Measurements from ENCODE around the gene ENAH.

The ENAH gene

DNA sequence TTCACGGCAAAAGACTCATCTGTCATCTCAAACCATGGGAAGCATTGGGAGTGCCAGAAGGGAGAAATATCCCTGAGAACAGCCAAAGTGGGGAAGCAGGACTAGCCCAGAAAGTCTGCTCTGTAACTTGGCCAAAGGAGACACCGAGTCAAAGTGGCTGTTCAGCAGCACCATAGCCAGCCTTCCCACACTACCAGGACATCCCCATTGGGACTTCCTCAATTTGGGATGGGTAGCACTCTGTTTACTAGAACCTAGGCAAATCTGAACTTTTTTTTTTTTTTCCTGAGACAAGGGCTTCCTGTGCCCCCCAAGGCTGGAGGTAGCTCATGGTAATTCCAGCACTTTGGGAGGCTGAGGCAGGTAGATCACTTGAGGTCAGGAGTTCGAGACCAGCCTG, 93.0 kb downstream of the ENAH start:
- no peak for DNase-seq (ENCODE audit: low read depth)

- DNase-seq (ENCODE audit: low read depth): no peak
Measured at GRCh38 chr1:225559326-225559725, 93.6 kb downstream of the ENAH start.

DNA sequence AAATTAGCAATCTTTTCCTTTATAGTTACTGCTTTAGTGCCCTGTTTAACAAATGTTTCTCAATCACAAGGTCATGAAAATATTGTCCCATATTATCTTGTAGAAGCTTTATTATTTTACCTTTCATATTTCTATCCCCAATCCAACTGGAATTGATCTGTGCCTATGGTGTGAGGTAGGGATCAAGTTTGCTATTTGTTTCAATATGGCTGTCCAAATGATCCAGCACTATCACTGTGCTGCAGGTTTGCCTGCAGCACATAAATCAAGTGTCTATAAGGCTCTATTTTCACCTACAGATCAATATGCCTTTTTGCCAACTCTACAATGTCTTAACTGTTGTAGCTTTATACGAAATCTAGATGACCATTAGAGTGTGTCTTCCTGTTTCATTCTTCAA, 96.2 kb downstream of the ENAH start:
- DNase-seq (ENCODE audit: low read depth): no peak

GRCh38 chr1:225555821-225556220, 97.1 kb downstream of the ENAH start:
- DNase-seq (ENCODE audit: low read depth): no peak

DNA sequence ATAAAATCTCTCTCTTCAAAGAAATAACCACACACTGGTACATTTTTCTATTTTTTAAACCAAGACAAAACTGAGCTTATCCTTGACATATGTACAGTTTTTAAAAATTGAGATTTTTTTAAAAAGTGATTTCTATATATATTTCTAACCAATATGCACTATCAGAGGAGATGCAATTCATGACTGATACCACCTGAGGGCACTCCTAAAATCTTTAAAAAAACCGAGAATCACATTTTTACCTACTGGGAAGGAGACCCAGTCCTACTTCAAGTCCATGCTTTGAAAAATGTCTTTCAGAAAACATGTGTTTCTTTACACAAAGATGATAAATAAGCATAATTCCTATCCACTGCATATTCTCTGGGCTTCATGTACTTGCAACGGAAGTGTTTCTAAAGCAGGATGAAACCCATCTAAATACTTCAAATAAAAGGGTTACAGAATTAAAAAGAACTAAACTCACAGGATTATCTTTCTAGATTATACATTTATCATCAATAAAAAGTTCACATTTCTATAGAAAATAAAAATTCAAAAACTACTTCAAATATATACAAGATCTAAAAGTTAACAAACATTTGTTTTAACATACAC, 98.6 kb downstream of the ENAH start:
- DNase-seq (ENCODE audit: low read depth): no peak

- no peak for DNase-seq (ENCODE audit: low read depth)
Measured at GRCh38 chr1:225549821-225550220, 103.1 kb downstream of the ENAH start.

DNA sequence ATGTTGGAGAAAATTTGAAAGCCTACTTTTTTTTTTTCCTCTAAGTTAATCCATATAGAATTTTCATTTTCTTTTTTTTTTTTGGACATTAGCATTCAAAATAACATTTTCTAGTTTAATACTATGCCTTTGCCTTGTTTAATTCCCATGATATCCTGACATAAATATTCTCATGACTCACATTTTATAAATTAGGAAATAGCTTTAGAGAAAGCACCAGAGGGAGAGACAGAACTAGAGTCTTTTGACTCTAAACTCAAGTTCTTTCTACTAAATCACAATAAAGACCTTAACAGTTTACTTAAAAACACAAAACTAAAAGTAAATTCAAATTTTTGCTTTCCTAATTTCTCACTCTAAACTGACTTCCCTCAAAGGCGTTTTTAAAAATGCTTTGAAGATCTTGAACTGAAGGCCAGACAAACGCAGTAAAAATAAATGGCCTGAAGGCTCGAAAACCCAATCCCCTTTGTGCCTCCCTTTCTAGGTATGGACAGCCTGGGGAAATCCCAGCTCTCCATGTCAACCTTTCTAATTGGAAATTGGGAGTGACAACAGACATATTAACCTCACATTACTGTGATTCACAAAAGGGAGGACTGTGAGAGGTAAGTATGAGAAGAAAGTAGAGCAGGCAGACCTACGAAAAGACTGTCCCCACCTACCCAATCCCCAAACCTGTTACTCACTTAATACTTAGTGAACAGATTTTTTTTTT, 104.6 kb downstream of the ENAH start:
- DNase-seq (ENCODE audit: low read depth): no peak

- DNase-seq (ENCODE audit: low read depth): no peak
Measured at GRCh38 chr1:225545649-225546048, 107.3 kb downstream of the ENAH start.

DNA sequence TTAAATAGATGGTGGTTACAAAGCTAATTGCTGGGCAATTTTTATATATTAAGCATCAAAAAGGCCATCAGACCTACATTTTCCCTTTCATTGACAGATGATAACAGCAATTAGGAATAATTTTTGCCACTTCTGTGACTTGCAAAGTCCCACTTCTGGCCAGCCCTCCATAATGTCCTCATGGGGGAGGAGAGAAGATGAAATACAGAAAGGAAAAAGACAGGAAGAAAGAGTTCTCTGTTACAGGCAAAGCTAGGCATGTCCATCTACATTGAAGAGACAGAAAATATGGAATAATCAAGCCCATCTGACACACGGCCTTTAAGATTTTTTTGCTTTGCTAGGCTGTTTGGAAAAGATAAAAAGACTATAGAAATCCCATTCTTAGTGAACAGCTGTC, 108.0 kb downstream of the ENAH start:
- DNase-seq (ENCODE audit: low read depth): no peak

DNA sequence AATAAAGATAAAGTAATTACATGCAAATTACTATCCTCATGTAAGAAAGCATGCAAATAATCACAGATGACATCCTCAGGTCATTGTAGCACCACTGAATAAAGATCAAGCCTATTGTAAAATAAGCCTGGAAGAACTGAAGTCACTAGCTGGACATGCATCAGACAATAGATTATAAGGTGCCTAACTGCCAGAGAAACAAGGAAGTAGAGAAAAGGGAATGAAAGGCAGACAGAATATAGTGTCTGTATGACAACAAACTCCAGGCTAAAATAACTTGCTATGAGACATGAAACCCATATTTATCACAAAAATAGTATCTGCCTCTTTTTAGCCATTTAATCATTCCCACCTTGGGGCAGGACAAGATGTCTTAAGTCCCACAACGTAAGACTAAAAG, 108.7 kb downstream of the ENAH start:
- no peak for DNase-seq (ENCODE audit: low read depth)

DNA sequence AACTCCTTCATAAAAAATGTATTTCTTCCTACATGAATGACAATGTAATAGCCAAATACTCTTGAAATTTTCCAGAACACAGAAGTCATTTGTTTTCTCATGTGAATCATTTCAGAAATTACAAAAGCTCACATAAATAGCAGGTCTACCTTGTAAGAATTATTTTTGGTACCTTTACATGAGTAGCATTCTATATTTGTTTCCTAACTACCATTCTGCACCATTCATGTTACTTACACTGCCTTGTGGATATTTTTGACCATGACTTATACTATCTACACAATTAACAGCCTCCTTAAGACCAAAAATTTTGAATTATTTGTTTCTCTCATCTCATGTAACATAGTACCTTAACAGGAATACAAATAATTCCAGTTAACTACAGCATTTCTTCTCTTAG, 109.6 kb downstream of the ENAH start:
- no peak for DNase-seq (ENCODE audit: low read depth)

DNA sequence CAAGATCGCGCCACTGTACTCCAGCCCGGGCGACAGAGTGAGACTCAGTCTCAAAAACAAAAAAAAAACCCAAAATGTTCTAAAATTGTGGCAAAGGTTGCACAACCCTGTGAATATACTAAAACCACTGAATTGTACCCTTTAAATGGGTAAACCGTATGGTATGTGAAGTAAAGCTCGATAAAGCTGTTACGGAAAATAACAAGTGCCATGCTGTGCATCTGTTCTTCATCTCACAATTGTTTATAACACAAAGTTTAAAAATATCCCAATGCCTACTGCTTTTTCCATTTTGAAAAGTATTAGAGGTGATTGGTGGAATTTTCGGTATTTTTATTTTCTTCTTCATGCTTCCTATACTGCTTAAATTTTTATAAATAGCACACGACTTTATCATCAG, 111.5 kb downstream of the ENAH start:
- no peak for DNase-seq (ENCODE audit: low read depth)

DNA sequence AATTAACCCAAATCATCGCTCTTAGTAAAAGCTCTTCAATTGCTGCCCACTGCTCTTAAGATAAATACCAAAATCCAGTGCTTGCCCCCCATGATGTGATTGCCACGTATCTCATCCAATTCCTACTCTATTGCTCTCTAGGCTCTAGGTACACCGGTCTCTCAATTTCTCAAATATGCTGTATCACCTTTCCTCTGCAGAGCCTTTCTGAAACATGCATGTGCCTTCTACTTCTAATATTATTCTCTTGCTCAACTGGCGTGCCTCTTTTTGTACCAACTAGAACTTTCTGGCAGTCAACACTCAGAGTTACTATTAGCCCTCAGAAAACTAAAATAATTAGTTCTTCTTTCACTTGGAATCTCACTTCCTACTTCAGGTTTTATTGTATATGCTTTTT, 113.3 kb downstream of the ENAH start:
- DNase-seq (ENCODE audit: low read depth): no peak

GRCh38 chr1:225539069-225539468, 113.9 kb downstream of the ENAH start:
- no peak for DNase-seq (ENCODE audit: low read depth)

- no peak for DNase-seq (ENCODE audit: low read depth)
Measured at GRCh38 chr1:225537554-225538251, 115.2 kb downstream of the ENAH start.

DNA sequence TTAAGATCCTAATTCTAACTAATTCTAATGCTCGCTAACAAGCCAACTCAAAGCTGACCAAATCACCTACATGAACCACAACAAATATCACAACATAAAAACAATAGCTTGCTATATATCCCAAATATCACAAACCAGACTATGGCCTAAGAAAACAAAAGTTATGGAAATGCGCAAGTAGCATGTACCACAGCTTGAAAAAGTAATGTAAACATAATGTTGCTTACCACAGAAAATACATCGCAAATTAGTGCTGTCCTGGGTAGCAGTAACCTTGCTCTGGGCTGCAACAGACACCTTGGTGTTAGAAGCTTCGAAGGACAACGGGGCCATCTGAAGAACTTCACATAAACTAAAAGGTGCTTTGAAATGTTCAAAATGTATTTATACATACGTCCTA, 117.6 kb downstream of the ENAH start:
- DNase-seq (ENCODE audit: low read depth): no peak

GRCh38 chr1:225534772-225535171, 118.2 kb downstream of the ENAH start:
- DNase-seq (ENCODE audit: low read depth): no peak

DNA sequence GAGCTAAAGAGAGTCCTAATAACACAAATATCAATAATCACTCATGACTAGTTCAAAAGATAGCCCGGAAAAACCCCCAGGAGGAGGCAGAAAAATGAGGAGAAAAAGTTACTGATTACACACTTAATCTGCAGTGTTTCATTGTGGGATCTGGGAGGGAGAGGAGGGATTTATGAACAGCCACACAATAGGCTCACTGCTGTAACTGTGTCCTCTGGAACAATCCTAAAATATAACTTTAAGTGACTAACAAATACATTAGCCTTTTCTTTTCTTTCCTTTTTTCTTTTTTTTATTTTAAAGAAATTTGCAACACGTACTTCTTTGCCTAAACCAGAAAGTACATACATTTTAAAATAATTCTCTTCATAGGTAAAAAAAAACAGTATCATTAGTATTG, 118.8 kb downstream of the ENAH start:
- DNase-seq (ENCODE audit: low read depth): no peak

- no peak for DNase-seq (ENCODE audit: low read depth)
Measured at GRCh38 chr1:225533238-225533637, 119.7 kb downstream of the ENAH start.

- DNase-seq (ENCODE audit: low read depth): no peak
Measured at GRCh38 chr1:225532240-225532944, 120.5 kb downstream of the ENAH start.

GRCh38 chr1:225529726-225530125, 123.2 kb downstream of the ENAH start:
- DNase-seq (ENCODE audit: low read depth): no peak

GRCh38 chr1:225527575-225527974, 125.3 kb downstream of the ENAH start:
- no peak for DNase-seq (ENCODE audit: low read depth)

DNA sequence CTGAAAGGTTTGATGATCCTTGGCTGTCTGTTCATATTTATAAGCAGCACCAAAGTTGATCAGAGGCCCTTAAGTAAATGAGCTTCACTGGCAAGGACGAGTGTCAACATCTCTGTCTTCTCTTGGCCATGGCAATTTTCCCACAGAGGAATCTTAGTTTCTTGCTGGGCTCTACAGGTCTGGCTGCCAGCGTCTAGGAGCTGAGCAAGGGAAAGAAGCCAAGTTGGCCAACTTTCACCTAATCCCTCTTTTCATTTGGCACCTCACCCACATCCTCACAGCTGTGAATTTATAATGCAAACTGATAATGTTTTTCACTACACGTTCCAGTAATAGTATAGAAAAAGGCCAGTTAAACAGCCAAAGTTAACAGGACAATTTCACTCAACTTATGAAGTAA, 126.0 kb downstream of the ENAH start:
- no peak for DNase-seq (ENCODE audit: low read depth)
